Inflammatory macrophage treated with lipopolysaccharide for 4 hours (primary cell): ENCODE data around the gene MAPK10.

Experiments used
- DNase-seq: peaks from one replicate; pipeline ENCODE4 v3.0.0-alpha.2; 2020

The MAPK10 gene

DNA sequence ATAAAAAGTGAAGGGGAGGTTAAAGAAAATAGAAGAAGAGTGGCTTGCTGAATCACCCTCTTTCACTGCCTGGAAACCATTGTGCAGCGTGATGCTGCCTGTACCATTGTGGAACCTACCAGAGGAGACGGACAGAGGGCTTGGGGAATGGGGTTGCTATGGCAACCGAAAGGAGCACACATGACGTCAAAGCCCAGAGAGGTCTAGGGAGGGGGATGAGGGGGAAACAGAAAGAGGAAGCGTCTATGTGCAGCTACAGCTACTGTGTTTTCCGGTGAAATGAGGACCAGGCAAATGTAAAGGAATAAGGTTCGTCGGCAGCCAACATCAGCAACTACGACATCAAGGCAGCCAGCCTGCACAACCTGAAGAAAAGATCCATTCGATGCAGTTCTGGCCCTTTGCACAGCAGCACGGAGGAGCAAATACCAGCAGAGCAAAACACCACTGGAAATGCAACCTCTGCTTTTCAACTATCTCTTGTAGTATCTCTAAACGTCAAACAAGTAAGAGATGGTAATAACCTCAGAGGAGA, at the start of gene MAPK10:
MAPK10 (minus strand) TSS at position 110 of the 535 bp plus-strand sequence.
- peak; percentile 94 for DNase-seq

DNA sequence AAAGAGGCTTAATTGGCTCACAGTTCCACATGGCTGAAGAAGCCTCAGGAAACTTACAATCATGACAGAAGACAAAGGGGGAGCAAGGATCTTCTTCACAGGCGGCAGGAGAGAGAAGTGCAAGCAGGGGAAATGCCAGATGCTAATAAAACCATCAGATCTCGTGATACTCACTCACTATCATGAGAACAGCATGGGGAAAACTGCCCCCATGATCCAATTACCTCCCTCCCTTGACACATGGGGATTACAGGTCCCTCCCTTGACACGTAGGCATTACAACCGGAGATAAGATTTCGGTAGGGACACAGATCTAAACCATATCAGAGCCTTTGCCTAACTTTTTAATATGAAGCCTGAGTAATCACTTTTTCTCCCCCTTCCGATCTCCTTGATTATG, 43.7 kb upstream of the MAPK10 start:
- DNase-seq = no peak

DNA sequence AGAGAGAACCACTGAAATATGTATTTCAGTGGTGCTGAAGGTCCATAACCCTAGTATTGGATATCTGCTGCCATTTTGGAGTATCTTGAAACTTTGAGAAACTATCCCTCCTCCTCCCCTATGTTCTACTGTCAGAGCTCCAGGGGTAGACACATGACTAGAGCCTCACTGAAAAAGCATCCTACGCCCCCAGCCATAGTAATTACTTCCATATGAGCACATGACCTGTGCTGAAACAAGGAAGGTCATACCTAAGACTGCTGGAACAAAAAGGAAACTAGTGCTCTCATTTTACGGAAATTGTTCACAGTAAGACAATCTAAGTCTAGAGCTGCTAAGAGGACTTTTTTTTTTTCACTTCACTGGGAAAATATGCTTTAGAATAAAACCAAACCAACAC, 42.0 kb upstream of the MAPK10 start:
- DNase-seq = no peak

DNA sequence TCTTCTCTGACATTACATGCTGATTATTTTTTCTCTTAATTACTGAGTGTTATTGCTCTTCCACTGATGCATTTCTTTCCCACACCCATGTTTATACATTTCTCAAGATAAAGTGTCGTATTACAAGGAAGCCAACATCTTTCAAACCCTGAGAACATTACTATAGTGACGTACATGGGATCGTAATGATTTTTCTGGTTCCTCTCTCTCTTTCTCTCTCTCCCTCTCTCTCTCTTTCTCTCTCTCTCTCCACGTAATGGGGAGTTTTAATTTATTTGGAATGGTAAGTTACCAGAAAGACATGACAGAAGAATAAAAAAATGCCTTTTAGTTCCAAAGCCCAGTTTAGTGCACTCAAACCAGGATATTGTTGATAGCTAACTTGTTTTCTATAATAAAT, 40.4 kb upstream of the MAPK10 start:
- no peak for DNase-seq

DNA sequence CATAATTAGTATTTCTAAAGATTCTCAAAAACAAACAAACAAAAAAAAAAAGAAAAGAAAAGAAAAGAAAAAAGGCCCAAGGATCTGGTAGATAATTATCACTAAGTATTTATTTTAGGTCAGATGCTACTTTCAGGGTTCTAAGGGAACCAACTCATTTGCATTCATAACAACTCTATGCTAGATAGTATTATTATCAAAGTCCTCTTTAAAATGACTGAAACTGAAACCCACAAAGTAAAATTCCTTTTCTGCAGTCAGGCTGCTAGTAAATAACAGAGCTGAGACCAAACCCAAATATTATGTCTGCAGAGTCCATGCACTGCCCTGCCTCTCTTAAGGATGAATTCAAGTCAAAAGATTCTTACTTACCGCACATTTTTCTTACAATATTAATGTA, 38.3 kb upstream of the MAPK10 start:
- no peak for DNase-seq

DNA sequence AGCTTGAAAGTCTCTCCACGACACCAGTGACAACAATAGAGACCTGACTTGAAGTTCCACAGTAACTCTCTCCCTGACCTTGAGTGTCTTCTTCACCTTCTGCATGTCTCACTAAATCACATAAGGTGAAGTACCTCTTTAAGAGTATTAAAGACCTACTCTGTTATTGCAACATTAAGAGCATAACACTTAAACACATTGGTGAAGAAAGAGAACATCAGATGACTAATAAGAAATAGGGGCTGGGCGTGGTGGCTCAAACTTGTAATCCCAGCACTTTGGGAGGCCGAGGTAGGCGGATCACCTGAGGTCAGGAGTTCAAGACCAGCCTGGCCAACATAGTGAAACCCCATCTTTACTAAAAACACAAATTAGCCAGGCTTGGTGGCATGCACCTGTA, 33.9 kb upstream of the MAPK10 start:
- DNase-seq = no peak

DNA sequence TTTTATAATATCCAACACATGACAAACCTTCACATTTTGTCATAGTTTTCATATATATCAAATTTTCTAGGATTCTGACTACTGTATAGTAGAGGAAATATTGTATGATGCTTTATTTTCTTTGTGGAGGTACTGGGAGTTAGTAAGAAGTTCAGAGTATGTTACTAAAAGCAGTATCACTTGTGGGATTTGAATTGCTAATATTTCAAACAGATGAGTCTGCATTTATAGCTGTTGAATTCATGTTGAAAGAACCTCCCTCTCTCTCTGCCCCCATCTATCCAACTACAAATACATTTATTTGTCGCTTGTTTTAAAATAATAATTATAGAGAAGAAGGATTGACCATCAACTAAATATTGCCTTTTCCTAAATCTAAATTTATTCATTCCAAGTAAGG, 29.8 kb upstream of the MAPK10 start:
- no peak for DNase-seq

DNA sequence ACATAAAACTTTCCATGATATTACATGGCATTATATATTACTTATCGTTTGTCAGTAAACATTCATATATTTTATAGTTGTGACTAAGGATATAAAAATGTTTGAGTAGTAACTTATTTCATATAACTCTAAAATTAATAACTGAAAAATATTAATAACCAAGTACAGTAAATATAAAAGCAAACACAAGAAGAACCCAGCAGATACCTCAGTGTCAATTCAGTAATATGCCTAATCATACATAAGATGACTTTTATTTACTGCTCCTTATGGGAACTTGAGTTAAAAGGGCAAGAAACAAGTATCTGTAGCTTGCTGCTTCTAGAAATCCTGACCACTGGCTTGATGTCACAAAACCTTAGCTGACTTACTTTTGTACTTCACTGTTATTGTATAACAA, 28.4 kb upstream of the MAPK10 start:
- no peak for DNase-seq

DNA sequence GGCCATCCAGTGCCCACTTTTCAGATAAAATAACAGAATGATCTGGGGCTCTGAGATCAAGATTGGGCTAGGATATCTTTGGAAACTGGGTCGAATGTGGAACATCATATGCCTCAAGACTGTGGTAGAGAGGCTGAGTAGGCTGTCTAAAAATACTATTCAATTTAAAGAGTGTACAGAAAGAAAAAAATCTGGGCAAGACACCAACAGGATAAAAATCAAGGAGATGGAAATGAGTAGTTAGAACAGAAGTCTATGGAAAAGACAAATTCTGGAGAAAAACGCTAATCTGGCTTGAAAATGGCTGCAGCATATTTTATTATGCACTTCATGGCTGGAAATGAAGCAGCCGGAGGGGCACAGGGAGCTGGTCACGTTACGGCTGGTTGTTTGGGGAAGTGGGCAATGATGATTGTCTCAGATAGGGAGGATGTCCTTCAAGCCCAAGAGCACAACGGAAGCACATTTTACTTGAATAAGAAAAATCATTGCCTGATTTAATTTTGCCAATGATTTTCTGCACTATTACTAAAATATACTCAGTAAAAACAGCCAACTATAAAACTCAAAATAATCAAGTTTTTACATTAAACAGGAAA, 27.1 kb upstream of the MAPK10 start:
- DNase-seq = no peak

DNA sequence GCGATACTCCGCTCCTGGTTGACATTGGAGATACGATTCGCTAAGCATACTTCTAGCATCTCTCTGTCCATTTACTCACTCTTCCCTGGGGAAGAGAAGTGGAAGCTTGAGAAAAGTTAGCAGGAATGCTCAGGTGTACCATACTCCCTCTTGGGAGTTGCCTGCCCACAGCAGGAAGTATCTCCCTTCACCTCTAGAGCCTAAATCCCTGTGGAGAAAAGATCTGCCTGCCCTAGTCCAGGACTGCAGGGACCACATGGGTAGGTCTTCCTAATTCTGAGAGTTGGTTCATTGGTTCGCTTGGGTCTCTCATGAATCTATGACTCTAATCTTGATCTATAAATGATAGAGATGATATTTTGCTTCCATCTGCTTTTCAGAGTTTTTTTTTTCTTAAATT, 26.3 kb upstream of the MAPK10 start:
- DNase-seq = no peak

DNA sequence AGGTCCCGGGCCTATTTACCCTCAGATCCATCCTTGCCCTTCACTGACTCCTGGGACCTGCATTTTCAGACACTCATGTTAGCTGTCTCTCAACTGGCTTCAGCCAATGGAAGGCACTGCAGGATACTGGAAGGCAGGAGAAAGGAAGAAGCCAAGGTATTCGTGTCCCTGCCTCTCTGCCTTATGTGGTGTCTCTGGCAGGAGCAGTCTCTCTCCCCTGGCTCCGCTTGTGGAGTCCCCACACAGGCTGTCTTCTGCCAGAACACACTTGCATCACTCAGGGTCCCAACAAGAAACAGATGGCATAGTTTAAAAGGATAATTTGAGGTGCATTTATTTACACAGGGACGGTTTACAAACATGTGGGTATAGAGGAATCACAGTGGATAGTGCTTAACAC, 21.6 kb upstream of the MAPK10 start:
- no peak for DNase-seq

DNA sequence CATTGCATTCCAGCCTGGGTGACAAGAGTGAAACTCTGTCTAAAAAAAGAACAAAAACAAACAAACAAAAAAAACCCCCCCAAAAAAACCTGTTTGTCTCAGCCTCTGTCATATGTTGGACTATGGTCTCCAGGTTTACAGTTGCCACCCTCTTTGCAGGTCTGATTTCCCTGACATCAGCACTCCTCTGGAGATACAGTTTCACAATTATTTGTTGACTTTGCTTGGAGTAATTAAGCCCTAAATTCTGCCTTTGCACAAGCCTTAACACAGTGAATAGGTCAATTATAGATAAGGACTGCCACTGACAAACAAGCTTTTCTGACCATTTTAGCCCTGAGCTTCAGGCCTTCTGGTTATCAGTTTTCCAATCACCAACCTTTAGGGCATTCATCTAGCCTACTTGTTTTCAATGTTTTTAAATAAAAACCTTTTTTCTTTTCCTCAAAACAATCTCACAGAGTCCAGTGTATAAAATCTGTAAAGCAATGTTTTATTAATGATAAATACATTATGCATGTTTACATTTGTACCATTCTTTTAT, 20.4 kb upstream of the MAPK10 start:
- no peak for DNase-seq

DNA sequence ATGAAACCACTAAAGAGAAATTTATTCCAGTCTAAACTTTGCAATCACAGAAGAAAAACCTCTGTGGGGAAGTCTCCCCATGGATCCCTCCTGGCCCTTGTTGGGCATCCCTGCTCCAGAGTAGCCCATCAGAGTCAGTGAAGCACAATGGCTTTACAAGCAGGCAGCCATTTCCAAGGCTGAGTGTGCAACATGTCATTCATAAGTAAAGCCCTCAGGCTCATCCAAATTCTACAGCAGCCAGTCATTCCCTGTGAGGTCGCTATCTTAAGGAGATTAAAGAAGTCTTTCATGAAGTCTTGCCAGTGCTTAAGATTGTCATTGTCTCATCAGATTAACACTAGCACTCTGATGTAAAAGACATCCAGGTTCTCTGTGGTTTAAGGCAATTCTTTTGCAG, 17.0 kb upstream of the MAPK10 start:
- DNase-seq = no peak

DNA sequence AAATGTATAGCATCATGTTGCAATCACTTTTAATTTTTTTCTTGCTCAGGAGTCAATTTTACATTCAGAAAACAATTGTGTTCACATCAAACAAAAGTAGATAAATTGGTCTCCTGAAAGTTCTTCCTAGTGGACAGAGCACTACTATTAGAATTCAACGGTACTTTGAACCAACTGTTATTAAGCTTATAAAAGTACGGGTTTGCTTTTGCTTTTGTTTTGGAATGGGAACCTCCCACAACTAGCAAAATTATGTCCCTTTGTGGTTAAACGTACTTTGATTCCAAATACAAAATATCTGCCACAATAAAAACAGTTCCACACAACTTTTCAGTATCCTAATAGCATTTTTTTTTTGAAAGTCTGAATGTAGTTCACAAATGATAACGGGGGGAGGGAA, 8.6 kb upstream of the MAPK10 start:
- DNase-seq = no peak

DNA sequence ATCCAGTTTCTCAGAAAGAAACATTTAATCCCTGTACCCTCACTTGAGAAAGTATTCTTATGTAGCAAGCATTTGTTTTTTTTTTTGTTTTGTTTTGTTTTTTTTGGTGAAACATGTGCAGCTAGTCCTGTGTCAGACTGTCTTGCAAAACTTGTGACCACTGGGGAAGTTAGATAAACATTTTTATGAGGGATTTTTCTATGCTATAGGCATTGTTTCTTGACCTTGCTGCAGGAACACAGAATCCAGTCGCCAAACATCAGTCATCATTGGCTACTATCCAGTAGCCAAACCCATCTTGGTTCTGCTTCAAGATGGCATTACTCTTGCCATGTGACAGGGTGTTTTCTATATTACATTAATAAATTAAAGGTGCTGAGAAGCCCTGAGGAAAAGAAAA, 7.7 kb upstream of the MAPK10 start:
- DNase-seq = no peak

DNA sequence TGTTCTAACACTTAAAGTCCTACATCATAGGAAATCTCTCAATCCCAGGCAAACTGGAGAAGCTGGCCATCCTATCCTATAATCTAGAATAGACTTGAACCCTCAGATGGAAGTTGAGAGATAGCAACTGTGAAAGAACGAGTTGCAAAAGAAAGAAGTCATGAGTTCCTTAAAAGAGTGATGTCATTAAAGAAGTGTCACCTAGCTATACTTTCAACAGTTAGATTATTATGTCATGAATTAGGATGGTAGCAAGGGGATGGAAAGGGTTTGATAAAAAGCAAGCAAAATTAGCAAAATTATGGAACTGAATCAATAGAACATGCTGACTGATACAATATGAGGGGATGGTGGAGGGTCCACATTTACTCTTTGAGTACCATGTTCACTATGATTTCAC, 7.1 kb upstream of the MAPK10 start:
- no peak for DNase-seq

DNA sequence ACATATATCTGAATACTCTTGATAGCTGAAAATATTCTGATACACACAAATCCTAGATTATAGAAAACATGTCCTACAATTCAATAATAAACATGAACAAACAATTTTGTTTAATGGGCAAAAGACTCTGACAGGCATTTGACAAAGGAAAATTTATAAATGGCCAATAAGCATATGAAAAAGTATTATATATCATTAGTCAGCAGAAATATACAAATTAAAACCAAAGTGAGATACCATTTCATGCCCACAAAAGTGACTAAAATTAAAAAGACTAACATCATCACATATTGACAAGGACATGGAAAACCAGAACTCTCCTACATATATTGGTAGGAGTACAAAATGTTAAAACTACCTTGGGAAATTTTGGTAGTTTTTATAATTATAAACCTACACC, 2.7 kb upstream of the MAPK10 start:
- no peak for DNase-seq

DNA sequence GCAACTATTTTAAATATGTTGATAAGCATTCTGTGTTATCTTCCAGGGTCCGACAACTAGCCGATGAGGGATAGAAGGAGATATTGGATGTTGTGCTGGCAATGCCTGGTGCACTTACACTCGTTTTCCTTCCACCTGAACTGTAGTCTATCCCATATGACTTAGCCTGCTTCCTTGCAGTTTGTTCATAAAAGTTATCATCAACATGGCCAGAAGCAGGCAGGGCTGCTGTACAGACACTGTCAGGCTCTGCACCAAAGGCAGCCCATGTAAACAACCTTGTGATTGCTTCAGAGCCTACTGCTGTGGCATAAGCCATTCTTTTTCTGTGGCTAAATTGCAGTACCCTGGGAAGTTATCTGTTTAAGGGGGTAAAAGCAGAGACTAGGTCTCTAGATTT, 1.6 kb downstream of the MAPK10 start:
- DNase-seq = no peak

DNA sequence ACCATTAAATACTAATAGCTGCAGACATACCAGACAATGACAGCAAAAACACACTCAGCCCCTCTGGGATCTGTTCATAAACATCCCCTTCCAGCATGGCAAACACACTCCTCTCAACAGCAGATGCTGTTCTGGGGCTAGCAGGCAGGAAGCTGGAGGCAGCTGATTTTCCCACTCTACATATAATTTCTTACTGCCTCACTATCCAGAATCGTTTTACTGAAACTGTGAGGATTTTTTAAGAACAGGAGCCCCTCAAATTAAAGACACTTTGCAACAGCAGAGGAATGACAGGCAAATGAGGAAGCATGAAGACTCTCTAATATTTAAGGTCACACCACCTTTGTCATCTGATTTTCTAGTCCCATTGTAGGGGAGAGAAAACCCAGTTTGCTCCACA, 2.2 kb downstream of the MAPK10 start:
- no peak for DNase-seq

DNA sequence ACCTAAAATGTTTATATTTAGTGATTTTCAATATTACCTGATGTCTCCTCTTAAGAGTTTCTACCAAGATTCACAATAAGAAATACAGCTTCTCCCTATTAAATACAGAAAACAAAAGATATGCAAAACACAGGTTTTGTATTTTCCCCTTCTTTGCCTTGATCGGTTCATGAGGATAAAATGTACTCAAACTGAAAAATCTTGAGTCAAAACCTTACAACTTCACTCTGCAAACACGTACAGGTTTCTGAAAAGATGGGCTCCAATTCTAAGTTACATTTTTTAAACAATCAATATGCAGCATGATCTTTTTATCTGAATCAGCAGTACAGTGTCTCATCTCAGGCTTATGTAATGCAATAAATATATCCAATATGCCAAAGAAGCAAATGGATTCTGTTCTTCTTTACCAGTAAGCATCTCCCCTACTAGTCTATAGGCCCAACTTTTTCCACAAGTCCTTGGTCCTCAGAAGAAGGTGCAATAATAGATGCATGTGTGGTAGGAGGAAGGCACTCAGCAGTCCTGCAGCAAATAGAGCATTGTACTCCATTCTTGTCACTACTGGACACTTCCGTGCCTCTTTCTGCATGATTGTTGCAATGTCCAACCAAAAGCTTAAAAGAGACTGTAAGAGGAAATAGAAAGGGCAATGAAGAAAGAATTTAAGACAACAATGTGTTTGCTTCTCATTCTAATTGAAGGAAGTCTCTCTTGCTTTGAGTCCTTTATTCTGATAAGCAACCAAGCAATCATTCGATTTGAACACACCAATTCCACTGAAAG, 3.2 kb downstream of the MAPK10 start:
- DNase-seq = no peak

DNA sequence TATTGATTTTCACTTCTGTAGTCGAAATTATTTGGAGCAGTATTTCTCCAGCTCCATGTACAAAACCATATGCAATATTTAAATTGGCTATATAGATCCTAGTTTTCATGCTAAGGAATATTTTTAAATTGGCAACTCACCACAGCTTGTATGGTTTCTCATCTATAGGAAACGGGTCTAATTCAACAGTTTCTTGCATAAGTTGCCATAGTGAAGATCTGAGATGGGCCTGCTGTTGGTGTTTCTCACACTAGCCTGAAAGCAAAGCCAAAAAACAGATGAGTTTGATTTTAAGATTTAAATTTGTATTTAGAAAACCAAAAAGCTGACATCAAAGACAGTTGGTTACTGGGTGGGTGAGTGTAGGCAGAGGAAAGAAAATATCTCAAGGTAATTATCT, 5.5 kb downstream of the MAPK10 start:
- no peak for DNase-seq

DNA sequence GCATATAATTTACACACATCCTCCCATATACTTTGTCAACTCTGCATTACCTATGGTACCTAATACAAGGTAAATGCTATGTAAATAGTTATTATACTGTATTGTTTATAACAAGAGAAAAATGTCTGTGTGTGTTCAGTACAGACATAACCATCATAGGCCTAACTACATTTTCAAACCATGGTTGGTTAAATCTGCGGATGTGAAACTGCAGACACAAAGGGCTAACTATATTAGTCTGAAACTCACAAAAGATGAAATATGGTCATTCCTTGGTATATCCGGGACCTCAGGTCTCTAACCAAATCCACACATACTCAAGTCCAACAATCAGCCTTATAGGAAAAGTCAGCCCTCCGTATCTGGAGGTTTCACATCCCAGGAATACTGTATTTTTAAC, 13.5 kb downstream of the MAPK10 start:
- no peak for DNase-seq

DNA sequence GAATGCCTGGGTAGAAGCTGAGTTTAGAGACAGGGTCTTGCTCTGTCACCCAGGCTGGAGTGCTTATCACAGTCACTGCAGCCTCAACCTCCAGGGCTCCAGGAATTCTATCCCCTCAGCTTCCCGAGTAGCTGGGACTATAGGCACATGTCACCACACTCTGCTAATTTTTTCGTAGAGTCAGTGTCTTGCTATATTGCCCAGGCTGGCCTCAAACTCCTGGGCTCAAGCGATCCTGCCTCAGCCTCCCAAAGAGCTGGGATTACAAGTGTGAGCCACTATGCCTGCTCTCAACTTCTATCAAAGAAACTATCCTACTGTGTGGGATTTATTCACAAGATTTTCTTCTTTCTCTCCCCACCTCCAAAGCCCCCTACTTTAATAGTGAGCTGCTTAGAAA, 15.7 kb downstream of the MAPK10 start:
- no peak for DNase-seq

DNA sequence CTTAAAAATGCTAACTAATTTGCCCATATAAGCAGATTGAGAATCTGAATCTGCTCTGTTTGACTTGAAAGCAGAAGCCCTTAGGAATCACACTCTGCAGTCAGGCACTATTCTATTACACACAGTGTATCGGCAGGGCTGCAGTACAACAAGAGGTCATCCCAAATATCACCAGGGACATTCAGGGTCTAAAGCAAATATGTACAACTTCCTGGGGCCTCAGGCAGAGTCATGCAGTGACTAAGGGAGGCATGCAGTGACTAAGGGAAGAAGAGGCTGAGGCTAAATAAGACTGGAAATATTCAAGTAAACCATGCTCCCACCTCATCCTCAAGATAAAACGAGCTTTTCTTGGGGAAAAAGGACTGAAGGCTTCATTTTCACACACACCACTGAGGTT, 20.9 kb downstream of the MAPK10 start:
- no peak for DNase-seq

DNA sequence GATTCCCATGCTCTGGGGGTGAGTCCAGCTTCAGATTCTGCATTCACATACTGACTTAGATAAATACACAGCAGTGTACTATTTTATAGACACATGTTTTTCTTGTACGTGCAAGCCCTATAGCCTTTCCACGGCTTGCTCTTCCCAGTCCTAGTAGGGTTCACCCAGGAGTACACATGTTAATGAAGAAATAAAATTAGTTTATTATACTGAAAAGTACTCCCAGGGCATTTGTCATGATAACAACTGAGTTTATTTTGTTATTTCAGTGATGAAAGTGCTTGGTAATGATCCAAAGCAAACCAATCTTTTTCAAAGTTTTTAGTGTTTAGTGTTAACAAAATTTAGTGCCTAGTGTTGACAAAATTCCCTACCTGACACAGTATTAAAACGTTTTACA, 21.3 kb downstream of the MAPK10 start:
- DNase-seq = no peak
